ENCODE data around the gene THSD4. TPM values are rescaled to one million over a fixed set of nuclear protein-coding genes. Genes with fewer than 3 reads are reported as not detected.

THSD4 gene
- total and polyA plus RNA-seq, 2 of the 8 experiments (the other 6 are each of a cell fraction or from before 2014, with no cell fraction given) = 2.5 to 6.2 TPM

GRCh38 chr15:71342658-71343057 is 227.4 kb downstream of the THSD4 start:
- Histone ChIP-seq H3K36me3 (ENCODE audit: control insufficient read depth in 2 of 4, insufficient read depth in 4 of 4, low read length in 3 of 4) (no peaks in the 10 kb centered on the region), H3K4ac (replicated peaks; ENCODE audit: insufficient read length, low read depth, low read length) (no peak overlapping the region), H2BK120ac (replicated peaks; ENCODE audit: low read depth, low read length) (no peak overlapping the region), H3K4me3 (ENCODE audit: extremely low read depth in 1 of 4, insufficient read depth in 2 of 4, low read depth in 3 of 4, low read length in 4 of 4) (no peak overlapping the region), H3K79me2 (ENCODE audit: control insufficient read depth in 1 of 2, insufficient read depth in 2 of 2, low read length in 2 of 2) (no peaks in the 10 kb centered on the region), H2AK5ac (ENCODE audit: low read depth, low read length) (no peak overlapping the region), H3K4me2 (ENCODE audit: insufficient read depth in 1 of 2, low read depth in 2 of 2, low read length in 2 of 2) (no peak overlapping the region), H2BK5ac (ENCODE audit: low read depth, low read length) (no peak overlapping the region), H3K79me1 (ENCODE audit: low read depth, low read length) (no peaks in the 10 kb centered on the region), H3K23ac (ENCODE audit: insufficient read length) (no peak overlapping the region), H3K18ac (ENCODE audit: extremely low read depth, low read length) (0 out of 2 replicates have a peak overlapping the region, but pooled peaks have one; percentile 51), H4K20me1 (replicated peaks in 1 of 2; ENCODE audit: control insufficient read depth in 1 of 2, insufficient read depth in 2 of 2, low read length in 2 of 2) (no peaks in the 10 kb centered on the region), H3K14ac (ENCODE audit: insufficient read length) (no peak overlapping the region), H2BK20ac (ENCODE audit: low read length) (no peak overlapping the region), H4K91ac (replicated peaks; ENCODE audit: insufficient read length, low read length) (no peak overlapping the region), H4K5ac (ENCODE audit: insufficient read length, low read depth, low read length) (no peak overlapping the region), H2BK12ac (ENCODE audit: low read depth, low read length) (0 out of 2 replicates have a peak overlapping the region, but pooled peaks have one; percentile 72), H3K23me2 (ENCODE audit: low read depth, low read length) (no peaks in the 10 kb centered on the region), H3K9me3 (ENCODE audit: insufficient read depth in 2 of 2, low read depth in 1 of 2, low read length in 1 of 2) (no peaks in the 10 kb centered on the region), H3K27me3 (replicated peaks in 1 of 4; ENCODE audit: control insufficient read depth in 3 of 4, extremely low read depth in 1 of 4, insufficient read depth in 3 of 4, low read length in 3 of 4) (no peaks in the 10 kb centered on the region), H2BK15ac (ENCODE audit: low read length) (peak overlapping the region; percentile 14; the same call in 1 of the 2 replicates), H3K56ac (replicated peaks; ENCODE audit: insufficient read length, low read depth, low read length) (no peak overlapping the region), H4K8ac (ENCODE audit: extremely low read depth, insufficient read depth, low read length) (no peak overlapping the region; the same call in 1 of the 2 replicates), H3K4me1 (replicated peaks in 1 of 4; ENCODE audit: control insufficient read depth in 3 of 4, insufficient read depth in 4 of 4, low read length in 3 of 4) (peaks cover under 1 to 2% (median 2%) of the 10 kb centered on the region in 4 experiments; a peak in 6 of 7 replicates), H3K27ac (ENCODE audit: low read depth, low read length) (no peak overlapping the region), H2AFZ (ENCODE audit: low read length) (no peak overlapping the region), H3K9ac (replicated peaks in 1 of 4; ENCODE audit: extremely low read depth in 1 of 4, low read depth in 3 of 4, low read length in 3 of 4) (no peak overlapping the region)
- ChIA-PET POLR2A (ENCODE audit: partially characterized antibody) (no interaction called here), CTCF (ENCODE audit: partially characterized antibody) (interaction anchor here (0.8 to 1.0 kb wide), 2 partner anchors 10 to 120 kb away, joined by 3 to 5 read pairs; no protein-coding TSS in a partner anchor)
- TF ChIP-seq ATF3 (IDR thresholded peaks at IDR 0.05; ENCODE audit: insufficient read depth, low read depth, low read length) = no peak
- TF ChIP-seq GTF2F1 (IDR thresholded peaks at IDR 0.05; ENCODE audit: borderline replicate concordance, low read depth, low read length) = no peak
- no peak for TF ChIP-seq ZNF274 (IDR thresholded peaks at IDR 0.05; ENCODE audit: borderline replicate concordance, extremely low read depth, low read length)
- FAIRE-seq (no peak), DNase-seq (ENCODE audit: low read depth in 1 of 2, low spot score in 2 of 2) (no peak)
- WGBS, 2 experiments (ENCODE audit: extremely low coverage in 1 of 2, insufficient coverage in 1 of 2, insufficient read length in 1 of 2, insufficient replicate concordance in 2 of 2, low coverage in 1 of 2, low lambda C conversion rate in 2 of 2, missing lambda C conversion rate in 1 of 2) = 89% methylated on average over 7 of the region's 7 CpGs; no CpG with 5 or more reads in 1 of the 2 experiments

All from H1 (cell line).